NB4 (cell line): ENCODE measurements around the gene OPCML.

Experiments
- CTCF ChIP-seq: IDR thresholded peaks from one replicate; pipeline ENCODE4 v1.5.1; 2012; ENCODE audit warnings: low read depth, low read length
- POLR2A ChIP-seq: IDR thresholded peaks from 2 replicates; pipeline ENCODE4 v1.6.1; 2011; ENCODE audit warnings: mild to moderate bottlenecking; ENCODE audit not compliant: insufficient read length; ENCODE audit errors: extremely low read depth

GRCh38 chr11:133529807-133530500 lies 2.3 kb downstream of the OPCML start:
- TF ChIP-seq CTCF (no peak), POLR2A (no peak)
